A549 (cell line): ENCODE results near the gene ARF5. TPM values are rescaled to one million over a fixed set of nuclear protein-coding genes. Genes with fewer than 3 reads are reported as not detected.
A peak's percentile ranks its signal among the peaks of the same experiment; 100 is the strongest.

Experiments used
- ATAC-seq, 2 experiments: fragments of 200-7000 bp in 1 of 2; fragments of >200 bp in 1 of 2; cut with Nextera tagmentation in 1 of 2; cut with Tn5 transposase in 1 of 2; 3 replicates each; pipeline versions ENCODE4 v1.8.0 to v1.9.1; 2018 to 2020; ENCODE audit warnings: mild to moderate bottlenecking in 1 of 2, moderate library complexity in 1 of 2
- CTCF ChIA-PET: fragments of 300-600 bp; sonication (Branson Sonifier 250); formaldehyde crosslinking; extraction: SDS; loops from one replicate; lab custom pipeline; 2021; ENCODE audit warnings: antibody characterized with exemption, inconsistent platforms; lab: Yijun Ruan, JAX
- POLR2A ChIA-PET: fragments of 350-600 bp; formaldehyde crosslinking; extraction: SDS; loops from one replicate; lab custom pipeline; 2021; ENCODE audit warnings: antibody characterized with exemption, inconsistent platforms; lab: Yijun Ruan, JAX
- DNase-seq, 2 experiments: peaks; one replicate each; pipeline versions ENCODE4 v3.0.0 to v3.0.0-alpha.2; 2011 to 2016; ENCODE audit warnings: low read depth in 1 of 2, low spot score in 1 of 2
- FAIRE-seq: peaks from 2 replicates; lab custom pipeline; 2011; peaks lifted over from hg19 to GRCh38; lab: Jason Lieb, UNC
- H3K27ac ChIP-seq, 2 experiments: fragments of >200 bp; sonication (Bioruptor Twin); formaldehyde crosslinking; 3 replicates each; pipeline ENCODE4 v1.5.1; 2016 to 2017
- H3K4me1 ChIP-seq: fragments of >200 bp; sonication (Bioruptor Twin); formaldehyde crosslinking; 3 replicates; pipeline ENCODE4 v1.6.1; 2016
- H3K4me2 ChIP-seq: fragments of >200 bp; sonication (Bioruptor Twin); formaldehyde crosslinking; 3 replicates; pipeline ENCODE4 v1.6.1; 2016
- H3K4me3 ChIP-seq: fragments of >200 bp; sonication (Bioruptor Twin); formaldehyde crosslinking; 3 replicates; pipeline ENCODE4 v1.5.1; 2016
- H3K9me3 ChIP-seq: fragments of >200 bp; sonication (Bioruptor Twin); formaldehyde crosslinking; 3 replicates; pipeline ENCODE4 v1.6.1; 2016
- CBX8 ChIP-seq: fragments of 200-600 bp; sonication (generic); IDR thresholded peaks from 2 replicates; pipeline ENCODE4 v1.6.1; 2016
- CEBPB ChIP-seq, 2 experiments: fragments of >200 bp in 1 of 2; sonication (Bioruptor Twin) in 1 of 2; formaldehyde crosslinking in 1 of 2; IDR thresholded peaks; 2 replicates each; pipeline ENCODE4 v1.6.1; 2012 to 2016
- CHD2 ChIP-seq: fragments of 150-350 bp; IDR thresholded peaks from 2 replicates; pipeline ENCODE4 v1.6.1; 2014; ENCODE audit warnings: low read length; ENCODE audit not compliant: partially characterized antibody
- CHD4 ChIP-seq: fragments of 200-600 bp; sonication (generic); IDR thresholded peaks from 2 replicates; pipeline ENCODE4 v1.6.1; 2016; ENCODE audit warnings: antibody characterized with exemption, mild to moderate bottlenecking, borderline replicate concordance
- E2F6 ChIP-seq: IDR thresholded peaks from 2 replicates; pipeline ENCODE4 v1.6.1; 2012; ENCODE audit warnings: low read depth, borderline replicate concordance
- EHF ChIP-seq: fragments of 250-450 bp; sonication (Bioruptor Pico); IDR thresholded peaks from 2 replicates; pipeline ENCODE4 v1.5.0; 2020; ENCODE audit warnings: mild to moderate bottlenecking
- ELK1 ChIP-seq: fragments of 150-350 bp; IDR thresholded peaks from 2 replicates; pipeline ENCODE4 v1.6.1; 2014; ENCODE audit warnings: low read depth, mild to moderate bottlenecking, low read length
- HDAC2 ChIP-seq: fragments of 200-600 bp; sonication (generic); IDR thresholded peaks from 2 replicates; pipeline ENCODE4 v1.6.1; 2016
- HOXA7 ChIP-seq: fragments of 250-450 bp; sonication (Bioruptor Pico); IDR thresholded peaks from 2 replicates; pipeline ENCODE4 v1.5.0; 2020; ENCODE audit warnings: mild to moderate bottlenecking, moderate library complexity
- HOXB5 ChIP-seq: fragments of 250-450 bp; sonication (Bioruptor Pico); IDR thresholded peaks from 2 replicates; pipeline ENCODE4 v1.5.0; 2020; ENCODE audit warnings: mild to moderate bottlenecking, moderate library complexity
- JUN ChIP-seq, 2 experiments: fragments of >200 bp; sonication (Bioruptor Twin); formaldehyde crosslinking; IDR thresholded peaks; 2 replicates in 1 of 2; 3 replicates in 1 of 2; pipeline ENCODE4 v1.6.1; 2016 to 2017
- KDM5A ChIP-seq: fragments of 200-600 bp; sonication (generic); IDR thresholded peaks from 2 replicates; pipeline ENCODE4 v1.6.1; 2016; ENCODE audit warnings: antibody characterized with exemption, mild to moderate bottlenecking
- MAFK ChIP-seq: fragments of 450-650 bp; IDR thresholded peaks from 2 replicates; pipeline ENCODE4 v1.6.1; 2014; ENCODE audit not compliant: partially characterized antibody
- MYC ChIP-seq: IDR thresholded peaks from 2 replicates; pipeline ENCODE4 v1.6.1; 2012; ENCODE audit warnings: mild to moderate bottlenecking, inconsistent platforms, low read length, improper control_type of control experiment, borderline replicate concordance
- NPAS2 ChIP-seq: fragments of 250-450 bp; sonication (Bioruptor Pico); IDR thresholded peaks from 2 replicates; pipeline ENCODE4 v1.8.0; 2022; ENCODE audit warnings: mild to moderate bottlenecking, moderate library complexity, borderline replicate concordance
- NR3C1 ChIP-seq: fragments of >200 bp; sonication (Bioruptor Twin); formaldehyde crosslinking; IDR thresholded peaks from 3 replicates; pipeline ENCODE4 v1.6.1; 2017
- PBX3 ChIP-seq: IDR thresholded peaks from 2 replicates; pipeline ENCODE4 v1.6.1; 2012
- RNF2 ChIP-seq: fragments of 200-600 bp; sonication (generic); IDR thresholded peaks from 2 replicates; pipeline ENCODE4 v1.6.1; 2016; ENCODE audit warnings: low read depth, mild to moderate bottlenecking, antibody characterized with exemption, moderate library complexity, borderline replicate concordance
- SMC3 ChIP-seq: fragments of >200 bp; sonication (Bioruptor Twin); formaldehyde crosslinking; IDR thresholded peaks from 3 replicates; pipeline ENCODE4 v1.6.1; 2018; ENCODE audit warnings: inconsistent platforms
- TP53 ChIP-seq: fragments of 250-450 bp; sonication (Bioruptor Pico); IDR thresholded peaks from 2 replicates; pipeline ENCODE4 v1.5.0; 2021; ENCODE audit warnings: mild to moderate bottlenecking, moderate library complexity
- ZFP36 ChIP-seq: fragments of 450-650 bp; IDR thresholded peaks from 2 replicates; pipeline ENCODE4 v1.6.1; 2014; ENCODE audit warnings: borderline replicate concordance; ENCODE audit not compliant: partially characterized antibody
- ZNF302 ChIP-seq: fragments of 250-450 bp; sonication (Bioruptor Pico); IDR thresholded peaks from 2 replicates; pipeline ENCODE4 v1.9.0; 2021; ENCODE audit warnings: inconsistent platforms, mild to moderate bottlenecking, moderate library complexity
- WGBS: methylation state at CpG from one replicate; pipeline ENCODE4 v1.1.6; 2017; ENCODE audit errors: missing lambda C conversion rate; 5-methylcytosine and 5-hydroxymethylcytosine counted together
- polyA plus RNA-seq, 4 experiments: library from polyadenylated mRNA; depleted of rRNA in 3 of 4; stranded (reverse); fragments of >200 nt; fragmentation: RNase III in 1 of 4; extraction: RNeasy Plus Mini Kit Qiagen cat#74134 plus additional on column Dnase treatment in 1 of 4; gene quantifications; 2 replicates in 3 of 4; 3 replicates in 1 of 4; pipeline ENCODE4 v1.2.3, GENCODE V29; 2011 to 2017

Gene ARF5
- polyA plus RNA-seq, 2 of the 4 experiments (the other 2 are of a cell fraction): 163 to 172 TPM

- Histone ChIP-seq H3K27ac (no peak overlapping the region), H3K4me3 (no peak overlapping the region), H3K4me2 (no peak overlapping the region), H3K4me1 (no peaks in the 10 kb centered on the region), H3K9me3 (no peaks in the 10 kb centered on the region)
- ATAC-seq (no peak), FAIRE-seq (no peak), DNase-seq (no peak)
- ChIA-PET POLR2A (no interaction called here), CTCF (interaction anchor here (1.9 kb wide), 1 partner anchor 8 kb away, joined by 5 read pairs; the partner anchor contains the start of gene PAX4)
- TF ChIP-seq CHD4: no peak
- TF ChIP-seq CBX8: no peak
- no peak for TF ChIP-seq NR3C1
- TF ChIP-seq E2F6: no peak
- no peak for TF ChIP-seq CHD2
- no peak for TF ChIP-seq ZFP36
- TF ChIP-seq HOXB5 (CRISPR knock-in tag): no peak
- TF ChIP-seq NPAS2 (CRISPR knock-in tag): no peak
- TF ChIP-seq ZNF302 (CRISPR knock-in tag): no peak
- no peak for TF ChIP-seq SMC3
- no peak for TF ChIP-seq HOXA7 (CRISPR knock-in tag)
- TF ChIP-seq PBX3: no peak
- TF ChIP-seq MAFK: no peak
- TF ChIP-seq ELK1: no peak
- TF ChIP-seq RNF2: no peak
These were observed 37.1 kb downstream of the ARF5 start for GRCh38 chr7:127625331-127625730.

- Histone ChIP-seq H3K4me2 (no peak overlapping the region), H3K4me3 (no peak overlapping the region), H3K4me1 (no peaks in the 10 kb centered on the region), H3K27ac (no peak overlapping the region), H3K9me3 (no peaks in the 10 kb centered on the region)
- ChIA-PET CTCF (interaction anchor here (1.6 kb wide), 1 partner anchor 13 kb away, joined by 6 read pairs; no protein-coding TSS in a partner anchor), POLR2A (no interaction called here)
- peak; percentile 45 to 77; a peak in 3 of 6 replicates for ATAC-seq
- no peak for DNase-seq
- TF ChIP-seq CEBPB (IDR thresholded peaks at IDR 0.05): no peak
- no peak for TF ChIP-seq CBX8
- TF ChIP-seq KDM5A: no peak
- no peak for TF ChIP-seq EHF (CRISPR knock-in tag)
- TF ChIP-seq TP53 (CRISPR knock-in tag): no peak
- no peak for TF ChIP-seq HDAC2
- TF ChIP-seq SMC3: no peak
- TF ChIP-seq E2F6: no peak
- no peak for TF ChIP-seq JUN (IDR thresholded peaks at IDR 0.05)
- no peak for TF ChIP-seq RNF2
- TF ChIP-seq MYC: no peak
- no peak for FAIRE-seq
- WGBS: 36% methylated on average over 3 of the region's 3 CpGs
These were observed 40.2 kb downstream of the ARF5 start for GRCh38 chr7:127628445-127628844.
